Measurements from ENCODE around the gene PPFIBP1.

DNA sequence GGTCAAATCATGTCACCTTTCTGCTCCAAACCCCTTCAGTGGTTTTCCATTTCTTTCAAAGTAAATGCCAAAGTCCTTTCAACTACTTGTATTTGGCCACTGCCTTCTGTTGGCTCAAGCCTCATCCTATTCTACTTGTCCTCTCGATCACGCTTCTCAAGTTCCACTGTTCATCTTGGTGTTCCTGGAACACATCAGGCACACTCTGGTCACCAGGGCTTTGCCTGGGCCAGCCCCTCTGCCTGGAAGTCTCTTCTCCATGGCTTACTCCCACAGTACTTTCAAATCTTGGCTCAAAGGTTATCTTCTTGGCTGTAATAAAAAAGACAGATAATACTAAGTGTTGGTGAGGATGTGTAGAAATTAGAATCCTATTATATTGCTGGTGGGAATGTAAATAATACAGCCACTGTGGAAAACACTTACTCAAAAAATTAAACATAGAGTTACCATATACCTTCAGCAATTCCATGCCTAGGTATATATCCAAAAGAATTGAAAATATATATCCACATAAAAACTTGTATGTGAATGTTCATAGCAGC is 17.3 kb upstream of the PPFIBP1 start:
- TF ChIP-seq EZH2phosphoT487 (IDR thresholded peaks at IDR 0.05; ENCODE audit: borderline replicate concordance, low read depth) (no peak), FOXM1 (IDR thresholded peaks at IDR 0.05; ENCODE audit: low read depth) (no peak), TCF12 (IDR thresholded peaks at IDR 0.05) (no peak), POLR2AphosphoS5 (IDR thresholded peaks at IDR 0.05; ENCODE audit: low read depth, low read length) (no peak), MXI1 (IDR thresholded peaks at IDR 0.05; ENCODE audit: low read depth, low read length) (no peak), YY1 (IDR thresholded peaks at IDR 0.05; ENCODE audit: low read depth) (no peak), TAF1 (IDR thresholded peaks at IDR 0.05; ENCODE audit: borderline replicate concordance, low read depth, low read length) (no peak), SIN3A (IDR thresholded peaks at IDR 0.05; ENCODE audit: borderline replicate concordance, low read depth, low read length) (no peak), CHD2 (IDR thresholded peaks at IDR 0.05; ENCODE audit: low read length, partially characterized antibody) (no peak), EP300 (IDR thresholded peaks at IDR 0.05; ENCODE audit: borderline replicate concordance in 1 of 2, low read depth in 1 of 2, low read length in 1 of 2) (no peak), NFIC (IDR thresholded peaks at IDR 0.05; ENCODE audit: borderline replicate concordance) (no peak)
- TF ChIP-seq, protein P1, sequence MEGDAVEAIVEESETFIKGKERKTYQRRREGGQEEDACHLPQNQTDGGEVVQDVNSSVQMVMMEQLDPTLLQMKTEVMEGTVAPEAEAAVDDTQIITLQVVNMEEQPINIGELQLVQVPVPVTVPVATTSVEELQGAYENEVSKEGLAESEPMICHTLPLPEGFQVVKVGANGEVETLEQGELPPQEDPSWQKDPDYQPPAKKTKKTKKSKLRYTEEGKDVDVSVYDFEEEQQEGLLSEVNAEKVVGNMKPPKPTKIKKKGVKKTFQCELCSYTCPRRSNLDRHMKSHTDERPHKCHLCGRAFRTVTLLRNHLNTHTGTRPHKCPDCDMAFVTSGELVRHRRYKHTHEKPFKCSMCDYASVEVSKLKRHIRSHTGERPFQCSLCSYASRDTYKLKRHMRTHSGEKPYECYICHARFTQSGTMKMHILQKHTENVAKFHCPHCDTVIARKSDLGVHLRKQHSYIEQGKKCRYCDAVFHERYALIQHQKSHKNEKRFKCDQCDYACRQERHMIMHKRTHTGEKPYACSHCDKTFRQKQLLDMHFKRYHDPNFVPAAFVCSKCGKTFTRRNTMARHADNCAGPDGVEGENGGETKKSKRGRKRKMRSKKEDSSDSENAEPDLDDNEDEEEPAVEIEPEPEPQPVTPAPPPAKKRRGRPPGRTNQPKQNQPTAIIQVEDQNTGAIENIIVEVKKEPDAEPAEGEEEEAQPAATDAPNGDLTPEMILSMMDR (IDR thresholded peaks at IDR 0.05), result no peak
- TF ChIP-seq, protein P2, sequence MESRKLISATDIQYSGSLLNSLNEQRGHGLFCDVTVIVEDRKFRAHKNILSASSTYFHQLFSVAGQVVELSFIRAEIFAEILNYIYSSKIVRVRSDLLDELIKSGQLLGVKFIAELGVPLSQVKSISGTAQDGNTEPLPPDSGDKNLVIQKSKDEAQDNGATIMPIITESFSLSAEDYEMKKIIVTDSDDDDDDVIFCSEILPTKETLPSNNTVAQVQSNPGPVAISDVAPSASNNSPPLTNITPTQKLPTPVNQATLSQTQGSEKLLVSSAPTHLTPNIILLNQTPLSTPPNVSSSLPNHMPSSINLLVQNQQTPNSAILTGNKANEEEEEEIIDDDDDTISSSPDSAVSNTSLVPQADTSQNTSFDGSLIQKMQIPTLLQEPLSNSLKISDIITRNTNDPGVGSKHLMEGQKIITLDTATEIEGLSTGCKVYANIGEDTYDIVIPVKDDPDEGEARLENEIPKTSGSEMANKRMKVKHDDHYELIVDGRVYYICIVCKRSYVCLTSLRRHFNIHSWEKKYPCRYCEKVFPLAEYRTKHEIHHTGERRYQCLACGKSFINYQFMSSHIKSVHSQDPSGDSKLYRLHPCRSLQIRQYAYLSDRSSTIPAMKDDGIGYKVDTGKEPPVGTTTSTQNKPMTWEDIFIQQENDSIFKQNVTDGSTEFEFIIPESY (IDR thresholded peaks at IDR 0.05; ENCODE audit: borderline replicate concordance, low read depth), result no peak
- TF ChIP-seq, protein P3, sequence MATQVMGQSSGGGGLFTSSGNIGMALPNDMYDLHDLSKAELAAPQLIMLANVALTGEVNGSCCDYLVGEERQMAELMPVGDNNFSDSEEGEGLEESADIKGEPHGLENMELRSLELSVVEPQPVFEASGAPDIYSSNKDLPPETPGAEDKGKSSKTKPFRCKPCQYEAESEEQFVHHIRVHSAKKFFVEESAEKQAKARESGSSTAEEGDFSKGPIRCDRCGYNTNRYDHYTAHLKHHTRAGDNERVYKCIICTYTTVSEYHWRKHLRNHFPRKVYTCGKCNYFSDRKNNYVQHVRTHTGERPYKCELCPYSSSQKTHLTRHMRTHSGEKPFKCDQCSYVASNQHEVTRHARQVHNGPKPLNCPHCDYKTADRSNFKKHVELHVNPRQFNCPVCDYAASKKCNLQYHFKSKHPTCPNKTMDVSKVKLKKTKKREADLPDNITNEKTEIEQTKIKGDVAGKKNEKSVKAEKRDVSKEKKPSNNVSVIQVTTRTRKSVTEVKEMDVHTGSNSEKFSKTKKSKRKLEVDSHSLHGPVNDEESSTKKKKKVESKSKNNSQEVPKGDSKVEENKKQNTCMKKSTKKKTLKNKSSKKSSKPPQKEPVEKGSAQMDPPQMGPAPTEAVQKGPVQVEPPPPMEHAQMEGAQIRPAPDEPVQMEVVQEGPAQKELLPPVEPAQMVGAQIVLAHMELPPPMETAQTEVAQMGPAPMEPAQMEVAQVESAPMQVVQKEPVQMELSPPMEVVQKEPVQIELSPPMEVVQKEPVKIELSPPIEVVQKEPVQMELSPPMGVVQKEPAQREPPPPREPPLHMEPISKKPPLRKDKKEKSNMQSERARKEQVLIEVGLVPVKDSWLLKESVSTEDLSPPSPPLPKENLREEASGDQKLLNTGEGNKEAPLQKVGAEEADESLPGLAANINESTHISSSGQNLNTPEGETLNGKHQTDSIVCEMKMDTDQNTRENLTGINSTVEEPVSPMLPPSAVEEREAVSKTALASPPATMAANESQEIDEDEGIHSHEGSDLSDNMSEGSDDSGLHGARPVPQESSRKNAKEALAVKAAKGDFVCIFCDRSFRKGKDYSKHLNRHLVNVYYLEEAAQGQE (IDR thresholded peaks at IDR 0.05; ENCODE audit: low read depth, low read length), result no peak

Data from SK-N-SH (cell line).